ENCODE results near the gene TEN1.

Gene TEN1

GRCh38 chr17:76048025-76048605 is 69.1 kb downstream of the TEN1 start:
- no peak overlapping the region for H3K4me3 ChIP-seq (ENCODE audit: low read length)
- H3K9me2 ChIP-seq (replicated peaks; ENCODE audit: insufficient read depth, low read length) = no peaks in the 10 kb centered on the region
- no peak overlapping the region for H3K9ac ChIP-seq (ENCODE audit: low read length)
- H3F3A ChIP-seq (ENCODE audit: insufficient read depth, low read length) = peaks cover 9% of the 10 kb centered on the region; the same call in 1 of the 2 replicates
- peaks cover 17% of the 10 kb centered on the region for H3K4me1 ChIP-seq (ENCODE audit: low read length)
- H3K36me3 ChIP-seq (replicated peaks; ENCODE audit: insufficient read depth, low read length) = peaks cover 10% of the 10 kb centered on the region
- H3K79me2 ChIP-seq (ENCODE audit: low read length) = peaks cover 34% of the 10 kb centered on the region
- no peaks in the 10 kb centered on the region for H3K27me3 ChIP-seq (replicated peaks; ENCODE audit: insufficient read depth, low read length)
- DNase-seq = peak; percentile 39
- TF ChIP-seq EZH2phosphoT487 (IDR thresholded peaks at IDR 0.05; ENCODE audit: low read length) (no peak), CTCF (IDR thresholded peaks at IDR 0.05; ENCODE audit: low read length) (no peak), EZH2 (optimal IDR thresholded peaks at IDR 0.05; ENCODE audit: low read depth, low read length) (no peak)
- H4K20me1 ChIP-seq (ENCODE audit: insufficient read depth, low read length) = no peaks in the 10 kb centered on the region
- H3K9me3 ChIP-seq (replicated peaks; ENCODE audit: insufficient read depth, low read length) = no peaks in the 10 kb centered on the region
- no peak overlapping the region for H2AFZ ChIP-seq (ENCODE audit: low read length)
- H3K27ac ChIP-seq (ENCODE audit: low read length) = peak overlapping the region; percentile 28; the same call in 1 of the 2 replicates
- H3K4me2 ChIP-seq (ENCODE audit: low read depth, low read length) = peak overlapping the region; percentile 32

- H3K9me2 ChIP-seq (replicated peaks; ENCODE audit: insufficient read depth, low read length) = no peaks in the 10 kb centered on the region
- no peak overlapping the region for H3K4me3 ChIP-seq (ENCODE audit: low read length)
- peaks cover 14% of the 10 kb centered on the region for H3K36me3 ChIP-seq (replicated peaks; ENCODE audit: insufficient read depth, low read length)
- H3K9me3 ChIP-seq (replicated peaks; ENCODE audit: insufficient read depth, low read length) = no peaks in the 10 kb centered on the region
- peaks cover 9% of the 10 kb centered on the region; the same call in 1 of the 2 replicates for H3F3A ChIP-seq (ENCODE audit: insufficient read depth, low read length)
- peak overlapping the region; percentile 32 for H3K4me2 ChIP-seq (ENCODE audit: low read depth, low read length)
- H3K9ac ChIP-seq (ENCODE audit: low read length) = no peak overlapping the region
- no peak for DNase-seq
- H3K27ac ChIP-seq (ENCODE audit: low read length) = peak overlapping the region; percentile 28; the same call in 1 of the 2 replicates
- H3K27me3 ChIP-seq (replicated peaks; ENCODE audit: insufficient read depth, low read length) = no peaks in the 10 kb centered on the region
- no peak for TF ChIP-seq EZH2 (optimal IDR thresholded peaks at IDR 0.05; ENCODE audit: low read depth, low read length)
- no peak for TF ChIP-seq EZH2phosphoT487 (IDR thresholded peaks at IDR 0.05; ENCODE audit: low read length)
- TF ChIP-seq CTCF (IDR thresholded peaks at IDR 0.05; ENCODE audit: low read length) = no peak
- H4K20me1 ChIP-seq (ENCODE audit: insufficient read depth, low read length) = no peaks in the 10 kb centered on the region
- H3K79me2 ChIP-seq (ENCODE audit: low read length) = peaks cover 40% of the 10 kb centered on the region
- no peak overlapping the region for H2AFZ ChIP-seq (ENCODE audit: low read length)
- H3K4me1 ChIP-seq (ENCODE audit: low read length) = peaks cover 17% of the 10 kb centered on the region
Observed at GRCh38 chr17:76048711-76049110, 69.7 kb downstream of the TEN1 start.

GRCh38 chr17:76049239-76049638 is 70.2 kb downstream of the TEN1 start:
- H3K79me2 ChIP-seq (ENCODE audit: low read length) = peaks cover 44% of the 10 kb centered on the region
- H3K27ac ChIP-seq (ENCODE audit: low read length) = no peak overlapping the region
- DNase-seq = no peak
- no peak for TF ChIP-seq CTCF (IDR thresholded peaks at IDR 0.05; ENCODE audit: low read length)
- no peak for TF ChIP-seq EZH2phosphoT487 (IDR thresholded peaks at IDR 0.05; ENCODE audit: low read length)
- TF ChIP-seq EZH2 (optimal IDR thresholded peaks at IDR 0.05; ENCODE audit: low read depth, low read length) = no peak
- no peak overlapping the region for H3K9ac ChIP-seq (ENCODE audit: low read length)
- no peaks in the 10 kb centered on the region for H3K9me3 ChIP-seq (replicated peaks; ENCODE audit: insufficient read depth, low read length)
- H3K4me1 ChIP-seq (ENCODE audit: low read length) = peaks cover 17% of the 10 kb centered on the region
- H3K4me3 ChIP-seq (ENCODE audit: low read length) = no peak overlapping the region
- no peak overlapping the region for H3K4me2 ChIP-seq (ENCODE audit: low read depth, low read length)
- no peak overlapping the region for H2AFZ ChIP-seq (ENCODE audit: low read length)
- no peaks in the 10 kb centered on the region for H3K9me2 ChIP-seq (replicated peaks; ENCODE audit: insufficient read depth, low read length)
- H3F3A ChIP-seq (ENCODE audit: insufficient read depth, low read length) = peaks cover 9% of the 10 kb centered on the region; the same call in 1 of the 2 replicates
- H3K27me3 ChIP-seq (replicated peaks; ENCODE audit: insufficient read depth, low read length) = no peaks in the 10 kb centered on the region
- no peaks in the 10 kb centered on the region for H4K20me1 ChIP-seq (ENCODE audit: insufficient read depth, low read length)
- peaks cover 13% of the 10 kb centered on the region for H3K36me3 ChIP-seq (replicated peaks; ENCODE audit: insufficient read depth, low read length)

All from MM.1S (cell line).